Measurements from ENCODE around the gene CTSC. TPM values are rescaled to one million over a fixed set of nuclear protein-coding genes. Genes with fewer than 3 reads are reported as not detected.
"Not testable (repeated sequence)": the region's sequence is repeated elsewhere in the genome, so short reads cannot be mapped to it uniquely, and the experiment has no call there.

Gene CTSC
- total and polyA plus RNA-seq, 7 donors = 10.7 to 82.4 (median 16.1) TPM

GRCh38 chr11:88327061-88327460, 10.5 kb downstream of the CTSC start:
- H3K36me3 ChIP-seq (ENCODE audit: insufficient read depth in 1 of 2, low read depth in 1 of 2) = peaks cover 2 to 54% of the 10 kb centered on the region in 2 donors
- H3K27ac ChIP-seq = no peak overlapping the region

DNA sequence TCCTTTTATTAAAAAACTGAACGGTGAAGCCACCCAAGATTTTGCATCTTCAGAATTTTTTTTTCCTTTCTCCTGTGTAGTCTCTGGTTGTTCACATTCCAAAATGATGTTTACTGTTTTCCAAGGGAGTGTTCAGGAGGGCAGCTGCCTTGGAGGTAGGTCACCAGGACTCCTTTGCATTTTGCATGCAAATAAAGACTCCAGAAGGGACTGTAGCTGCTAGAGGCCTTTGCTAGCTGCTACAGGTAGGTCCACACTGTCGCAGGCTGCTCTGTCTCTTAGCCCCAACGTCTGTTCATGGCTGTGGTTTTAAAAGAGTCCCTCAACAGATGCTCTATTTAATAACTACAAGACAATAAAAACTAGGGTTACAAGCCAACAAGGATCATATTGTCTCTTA, 11.4 kb downstream of the CTSC start:
- no peaks in the 10 kb centered on the region for H3K9me3 ChIP-seq
- H3K4me1 ChIP-seq = peaks cover 7% of the 10 kb centered on the region
- TF ChIP-seq, protein P1, sequence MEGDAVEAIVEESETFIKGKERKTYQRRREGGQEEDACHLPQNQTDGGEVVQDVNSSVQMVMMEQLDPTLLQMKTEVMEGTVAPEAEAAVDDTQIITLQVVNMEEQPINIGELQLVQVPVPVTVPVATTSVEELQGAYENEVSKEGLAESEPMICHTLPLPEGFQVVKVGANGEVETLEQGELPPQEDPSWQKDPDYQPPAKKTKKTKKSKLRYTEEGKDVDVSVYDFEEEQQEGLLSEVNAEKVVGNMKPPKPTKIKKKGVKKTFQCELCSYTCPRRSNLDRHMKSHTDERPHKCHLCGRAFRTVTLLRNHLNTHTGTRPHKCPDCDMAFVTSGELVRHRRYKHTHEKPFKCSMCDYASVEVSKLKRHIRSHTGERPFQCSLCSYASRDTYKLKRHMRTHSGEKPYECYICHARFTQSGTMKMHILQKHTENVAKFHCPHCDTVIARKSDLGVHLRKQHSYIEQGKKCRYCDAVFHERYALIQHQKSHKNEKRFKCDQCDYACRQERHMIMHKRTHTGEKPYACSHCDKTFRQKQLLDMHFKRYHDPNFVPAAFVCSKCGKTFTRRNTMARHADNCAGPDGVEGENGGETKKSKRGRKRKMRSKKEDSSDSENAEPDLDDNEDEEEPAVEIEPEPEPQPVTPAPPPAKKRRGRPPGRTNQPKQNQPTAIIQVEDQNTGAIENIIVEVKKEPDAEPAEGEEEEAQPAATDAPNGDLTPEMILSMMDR (IDR thresholded peaks at IDR 0.05) = no peak
- WGBS, 3 donors = 69 to 75% (median 74%) methylated on average over 3 of the region's 3 CpGs
- no peak for ATAC-seq
- H3K4me3 ChIP-seq = no peak overlapping the region
- DNase-seq = no peak
- H3K36me3 ChIP-seq (ENCODE audit: insufficient read depth in 1 of 2, low read depth in 1 of 2) = peaks cover 0 to 44% of the 10 kb centered on the region in 2 donors
- H3K27ac ChIP-seq = no peak overlapping the region
- no peaks in the 10 kb centered on the region for H3K27me3 ChIP-seq (ENCODE audit: insufficient read depth in 3 of 3, low read length in 2 of 3)
- intact Hi-C loops (cut with DNase I) = no loop called here

More at GRCh38 chr11:88327061-88327460, 10.5 kb downstream of the CTSC start:
- H3K4me3 ChIP-seq = no peak overlapping the region
- TF ChIP-seq, protein P1 (IDR thresholded peaks at IDR 0.05) = no peak
- intact Hi-C loops (cut with DNase I) = no loop called here
- H3K4me1 ChIP-seq = peaks cover 7% of the 10 kb centered on the region
- ATAC-seq = no peak
- 83 to 92% (median 88%) methylated on average over 2 of the region's 2 CpGs for WGBS, 3 donors
- no peaks in the 10 kb centered on the region for H3K9me3 ChIP-seq
- H3K27me3 ChIP-seq (ENCODE audit: insufficient read depth in 3 of 3, low read length in 2 of 3) = no peaks in the 10 kb centered on the region
- no peak for DNase-seq

DNA sequence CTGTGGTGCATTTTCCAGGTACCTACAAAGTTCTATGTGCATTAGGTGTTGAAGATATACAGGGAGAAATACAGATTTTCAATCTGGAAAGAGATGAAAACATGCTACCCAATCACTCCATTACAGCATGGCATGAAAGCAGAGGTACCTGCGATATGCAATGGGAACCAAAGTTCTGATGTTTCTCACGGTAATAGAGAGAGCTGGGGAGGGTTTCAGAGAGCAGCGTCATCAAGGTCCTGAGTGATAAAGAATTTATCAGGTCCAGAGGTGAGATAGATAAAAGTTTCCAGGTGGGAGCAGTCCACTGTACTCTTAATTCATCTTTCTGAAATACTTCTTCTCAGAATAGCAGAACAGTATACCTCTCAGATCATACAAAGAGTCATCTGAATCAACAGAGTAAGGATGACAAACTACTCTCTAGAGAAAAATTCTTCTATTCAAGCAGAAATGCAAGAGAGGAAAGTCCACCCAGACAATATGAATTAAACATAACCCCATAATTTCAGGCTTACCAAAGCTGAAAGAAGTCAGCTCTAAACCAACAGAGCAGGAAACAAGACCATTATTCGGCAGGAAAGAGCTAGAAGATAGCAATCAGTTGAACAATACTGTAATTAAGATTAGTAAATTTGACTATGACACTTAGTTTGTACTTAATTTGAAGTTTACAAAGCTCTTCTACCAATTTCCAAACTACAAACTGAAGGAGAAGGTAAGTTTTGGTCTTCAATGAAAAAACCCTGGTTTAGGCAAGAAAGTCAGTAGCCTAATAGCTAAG, 12.8 kb downstream of the CTSC start:
- no peaks in the 10 kb centered on the region for H3K27me3 ChIP-seq (ENCODE audit: insufficient read depth in 3 of 3, low read length in 2 of 3)
- no peak overlapping the region for H3K4me3 ChIP-seq
- ATAC-seq (no peak), DNase-seq (no peak)
- H3K9me3 ChIP-seq = no peaks in the 10 kb centered on the region
- TF ChIP-seq, protein P1 (IDR thresholded peaks at IDR 0.05) = no peak
- 81 to 92% (median 86%) methylated on average over 4 of the region's 4 CpGs for WGBS, 3 donors
- no peak overlapping the region for H3K27ac ChIP-seq
- intact Hi-C loops (cut with DNase I) = no loop called here
- peaks cover 0 to 31% of the 10 kb centered on the region in 2 donors for H3K36me3 ChIP-seq (ENCODE audit: insufficient read depth in 1 of 2, low read depth in 1 of 2)
- H3K4me1 ChIP-seq = peaks cover 7% of the 10 kb centered on the region

- peaks cover 0 to 30% of the 10 kb centered on the region in 2 donors for H3K36me3 ChIP-seq (ENCODE audit: insufficient read depth in 1 of 2, low read depth in 1 of 2)
- H3K9me3 ChIP-seq; intact Hi-C loops (cut with DNase I); ATAC-seq; H3K4me3 ChIP-seq; DNase-seq; H3K4me1 ChIP-seq; H3K27me3 ChIP-seq (ENCODE audit: insufficient read depth in 3 of 3, low read length in 2 of 3); H3K27ac ChIP-seq: not testable (repeated sequence)
- WGBS, 3 donors = 94 to 99% (median 96%) methylated on average over 8 of the region's 8 CpGs
Observed at GRCh38 chr11:88322881-88323280, 14.7 kb downstream of the CTSC start.

DNA sequence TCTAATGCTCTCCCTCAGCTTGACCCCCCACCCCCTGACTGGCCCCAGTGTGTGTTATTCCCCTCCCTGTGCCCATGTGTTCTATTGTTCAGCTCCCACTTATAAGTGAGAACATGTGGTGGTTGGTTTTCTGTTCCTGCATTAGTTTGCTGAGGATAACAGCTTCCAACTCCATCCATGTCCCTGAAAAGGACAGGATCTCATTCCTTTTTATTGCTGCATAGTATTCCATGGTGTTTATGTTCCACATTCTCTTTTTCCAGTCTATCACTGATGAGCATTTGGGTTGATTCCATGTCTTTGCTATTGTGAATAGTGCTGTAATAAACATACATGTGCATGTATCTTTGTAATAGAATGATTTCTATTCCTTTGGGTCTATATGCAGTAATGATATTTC, 16.1 kb downstream of the CTSC start:
- H3K27me3 ChIP-seq (ENCODE audit: insufficient read depth in 3 of 3, low read length in 2 of 3); H3K4me3 ChIP-seq; H3K27ac ChIP-seq; intact Hi-C loops (cut with DNase I); DNase-seq; H3K4me1 ChIP-seq; ATAC-seq; H3K9me3 ChIP-seq: not testable (repeated sequence)
- H3K36me3 ChIP-seq (ENCODE audit: insufficient read depth in 1 of 2, low read depth in 1 of 2) = peaks cover 0 to 21% of the 10 kb centered on the region in 2 donors
